ENCODE results near the gene MIR17HG. TPM values are rescaled to one million over a fixed set of nuclear protein-coding genes. Genes with fewer than 3 reads are reported as not detected.
A peak's percentile ranks its signal among the peaks of the same experiment; 100 is the strongest.

MIR17HG gene
- total and polyA plus RNA-seq, 2 donors: 0.53 to 9.0 TPM

DNA sequence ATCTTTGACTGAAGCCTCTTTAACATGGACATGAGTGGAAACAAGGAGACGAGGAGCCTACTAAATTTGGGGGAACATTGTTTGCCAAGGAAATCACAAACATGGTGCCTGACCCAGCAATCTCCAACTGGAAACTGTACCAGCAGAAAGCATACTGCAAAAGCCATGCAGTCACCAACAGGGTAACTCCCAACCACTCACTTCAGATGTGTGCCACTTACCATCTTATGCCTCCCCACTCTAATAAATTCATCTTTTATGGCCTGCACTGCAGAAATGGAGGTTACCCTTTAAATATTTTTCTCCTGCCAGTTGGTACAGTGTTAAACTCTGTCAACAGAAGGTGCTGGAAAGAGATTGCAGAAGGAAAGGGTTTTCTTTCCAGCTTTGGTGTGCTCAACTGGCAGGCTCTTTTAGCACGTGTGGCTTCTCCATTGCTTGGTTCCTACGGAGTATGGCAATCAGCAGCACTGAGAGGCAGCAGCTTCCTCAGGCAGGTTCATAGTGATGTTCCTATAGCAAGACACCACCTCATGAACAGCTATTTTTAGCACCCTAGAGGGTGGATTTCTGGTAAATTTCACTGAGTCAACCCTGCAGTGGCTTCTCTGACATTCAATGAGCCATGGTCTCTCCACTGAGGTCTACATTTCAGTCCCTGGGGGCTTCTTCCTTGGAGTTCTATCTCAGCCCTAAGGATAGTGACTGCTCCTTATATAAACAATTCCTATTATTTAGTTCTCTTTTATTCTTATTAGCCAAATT, 21.4 kb downstream of the MIR17HG start:
- Histone ChIP-seq H3K4me3 (ENCODE audit: low read depth, low read length) (no peak overlapping the region), H3K36me3 (ENCODE audit: insufficient read depth) (no peaks in the 10 kb centered on the region), H3K27ac (ENCODE audit: low read depth) (no peak overlapping the region), H3K4me1 (ENCODE audit: insufficient read depth) (no peaks in the 10 kb centered on the region)
- DNase-seq (ENCODE audit: extremely low spot score): no peak
- WGBS: 85% methylated on average over 3 of the region's 3 CpGs

GRCh38 chr13:91369441-91369831, 21.9 kb downstream of the MIR17HG start:
- Histone ChIP-seq H3K36me3 (ENCODE audit: insufficient read depth) (no peaks in the 10 kb centered on the region), H3K27ac (ENCODE audit: low read depth) (no peak overlapping the region), H3K4me3 (ENCODE audit: low read depth, low read length) (no peak overlapping the region), H3K4me1 (ENCODE audit: insufficient read depth) (no peaks in the 10 kb centered on the region)
- no peak for DNase-seq (ENCODE audit: extremely low spot score)
- whole genome bisulfite sequencing: 30% methylated on average over 3 of the region's 3 CpGs

GRCh38 chr13:91370501-91370900, 23.0 kb downstream of the MIR17HG start:
- H3K4me3 ChIP-seq (ENCODE audit: low read depth, low read length): no peak overlapping the region
- no peak for DNase-seq (ENCODE audit: extremely low spot score)
- no peaks in the 10 kb centered on the region for H3K4me1 ChIP-seq (ENCODE audit: insufficient read depth)
- no peak overlapping the region for H3K27ac ChIP-seq (ENCODE audit: low read depth)
- WGBS: 91% methylated on average over 2 of the region's 2 CpGs
- H3K36me3 ChIP-seq (ENCODE audit: insufficient read depth): no peaks in the 10 kb centered on the region

GRCh38 chr13:91372911-91373310, 25.4 kb downstream of the MIR17HG start:
- no peak for DNase-seq (ENCODE audit: extremely low spot score)
- Histone ChIP-seq H3K4me1 (ENCODE audit: insufficient read depth) (no peaks in the 10 kb centered on the region), H3K27ac (ENCODE audit: low read depth) (no peak overlapping the region), H3K4me3 (ENCODE audit: low read depth, low read length) (no peak overlapping the region), H3K36me3 (ENCODE audit: insufficient read depth) (no peaks in the 10 kb centered on the region)
- WGBS: 69% methylated on average over 3 of the region's 3 CpGs

DNA sequence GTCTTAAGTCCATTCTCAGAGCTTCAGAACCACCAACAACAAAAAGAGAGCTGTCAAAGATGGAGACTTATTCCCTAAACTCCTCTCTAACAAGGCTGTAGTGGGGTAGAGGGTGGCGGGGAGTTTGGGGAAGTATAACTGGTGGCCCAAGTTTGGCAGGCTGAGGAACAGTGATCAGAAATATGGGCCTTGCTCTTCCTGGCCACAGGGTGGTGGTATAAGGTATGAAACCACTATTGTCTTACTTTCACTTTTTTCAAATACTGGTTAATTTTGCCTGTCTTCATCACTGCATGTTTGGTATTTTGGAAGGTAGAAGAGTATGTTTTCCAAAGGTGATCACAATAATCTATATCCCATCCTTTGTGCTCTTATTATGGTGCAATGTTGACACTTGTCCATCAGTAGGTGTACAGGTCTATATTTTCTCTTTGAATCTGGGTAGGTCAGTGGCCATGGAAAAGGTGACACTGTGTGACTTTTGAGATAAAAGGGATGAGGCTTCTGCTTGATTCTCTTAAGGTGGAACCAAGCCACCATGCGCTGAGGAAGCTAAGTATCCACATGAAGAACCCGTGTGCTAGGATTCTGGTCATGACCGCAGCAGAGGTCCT, 27.7 kb downstream of the MIR17HG start:
- H3K4me1 ChIP-seq (ENCODE audit: insufficient read depth): no peaks in the 10 kb centered on the region
- no peak overlapping the region for H3K27ac ChIP-seq (ENCODE audit: low read depth)
- WGBS: 93% methylated on average over 4 of the region's 4 CpGs
- H3K36me3 ChIP-seq (ENCODE audit: insufficient read depth): no peaks in the 10 kb centered on the region
- H3K4me3 ChIP-seq (ENCODE audit: low read depth, low read length): no peak overlapping the region
- DNase-seq (ENCODE audit: extremely low spot score): no peak

GRCh38 chr13:91381371-91381770, 33.9 kb downstream of the MIR17HG start:
- Histone ChIP-seq H3K36me3 (ENCODE audit: insufficient read depth) (no peaks in the 10 kb centered on the region), H3K27ac (ENCODE audit: low read depth) (no peak overlapping the region), H3K4me3 (ENCODE audit: low read depth, low read length) (no peak overlapping the region), H3K4me1 (ENCODE audit: insufficient read depth) (no peaks in the 10 kb centered on the region)
- no peak for DNase-seq (ENCODE audit: extremely low spot score)

DNA sequence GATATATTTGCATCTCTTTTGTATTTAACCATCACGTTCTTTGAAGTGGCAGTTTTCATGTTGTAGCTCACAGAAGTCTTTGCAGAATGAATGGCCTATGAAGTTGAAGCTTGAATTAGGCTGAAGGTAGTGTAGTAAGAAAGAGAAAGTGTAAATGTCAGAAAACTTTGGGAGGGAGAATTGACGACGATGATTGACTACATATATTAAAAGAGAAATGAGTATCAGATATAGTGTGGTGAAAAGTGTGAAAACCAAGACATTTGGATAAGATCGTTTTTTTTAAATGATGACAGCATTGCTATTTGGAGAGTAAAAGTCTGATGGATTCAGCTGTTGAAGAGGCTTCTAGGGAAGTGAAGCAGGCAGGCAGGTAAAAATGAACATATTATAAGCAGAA, 36.3 kb downstream of the MIR17HG start:
- H3K4me3 ChIP-seq (ENCODE audit: low read depth, low read length): no peak overlapping the region
- no peaks in the 10 kb centered on the region for H3K36me3 ChIP-seq (ENCODE audit: insufficient read depth)
- DNase-seq (ENCODE audit: extremely low spot score): no peak
- H3K4me1 ChIP-seq (ENCODE audit: insufficient read depth): no peaks in the 10 kb centered on the region
- H3K27ac ChIP-seq (ENCODE audit: low read depth): no peak overlapping the region
- 77% methylated on average over 4 of the region's 4 CpGs for WGBS

- Histone ChIP-seq H3K27ac (ENCODE audit: low read depth) (no peak overlapping the region), H3K4me1 (ENCODE audit: insufficient read depth) (no peaks in the 10 kb centered on the region), H3K4me3 (ENCODE audit: low read depth, low read length) (no peak overlapping the region), H3K36me3 (ENCODE audit: insufficient read depth) (no peaks in the 10 kb centered on the region)
- WGBS: 66% methylated on average over 2 of the region's 2 CpGs
- no peak for DNase-seq (ENCODE audit: extremely low spot score)
Observed at GRCh38 chr13:91384896-91385295, 37.4 kb downstream of the MIR17HG start.

GRCh38 chr13:91389186-91389585, 41.7 kb downstream of the MIR17HG start:
- Histone ChIP-seq H3K4me3 (ENCODE audit: low read depth, low read length) (no peak overlapping the region), H3K36me3 (ENCODE audit: insufficient read depth) (no peaks in the 10 kb centered on the region), H3K4me1 (ENCODE audit: insufficient read depth) (no peaks in the 10 kb centered on the region), H3K27ac (ENCODE audit: low read depth) (no peak overlapping the region)
- 76% methylated on average over 2 of the region's 2 CpGs for WGBS
- no peak for DNase-seq (ENCODE audit: extremely low spot score)

- no peak for DNase-seq (ENCODE audit: extremely low spot score)
- Histone ChIP-seq H3K36me3 (ENCODE audit: insufficient read depth) (no peaks in the 10 kb centered on the region), H3K27ac (ENCODE audit: low read depth) (no peak overlapping the region), H3K4me1 (ENCODE audit: insufficient read depth) (no peaks in the 10 kb centered on the region), H3K4me3 (ENCODE audit: low read depth, low read length) (no peak overlapping the region)
- WGBS: 80% methylated on average over 1 of the region's 1 CpG
Observed at GRCh38 chr13:91397595-91397994, 50.1 kb downstream of the MIR17HG start.

GRCh38 chr13:91398413-91399188, 51.1 kb downstream of the MIR17HG start, which contains the start of gene GPC5:
TSS of gene GPC5 (plus strand) at chr13:91398621.
- DNase-seq (ENCODE audit: extremely low spot score): peak; percentile 26
- WGBS: under 1% methylated on average over 76 of the region's 76 CpGs

GRCh38 chr13:91399189-91400062, 51.9 kb downstream of the MIR17HG start:
- 26% methylated on average over 44 of the region's 44 CpGs for WGBS
- no peak for DNase-seq (ENCODE audit: extremely low spot score)
- Histone ChIP-seq H3K27ac (ENCODE audit: low read depth) (no peak overlapping the region), H3K4me1 (ENCODE audit: insufficient read depth) (no peaks in the 10 kb centered on the region), H3K4me3 (ENCODE audit: low read depth, low read length) (no peak overlapping the region), H3K36me3 (ENCODE audit: insufficient read depth) (no peaks in the 10 kb centered on the region)

More at GRCh38 chr13:91398413-91399188, 51.1 kb downstream of the MIR17HG start, which contains the start of gene GPC5:
- Histone ChIP-seq H3K36me3 (ENCODE audit: insufficient read depth) (no peaks in the 10 kb centered on the region), H3K4me3 (ENCODE audit: low read depth, low read length) (peak within 1 kb of the TSS; percentile 38), H3K27ac (ENCODE audit: low read depth) (no peak within 1 kb of the TSS), H3K4me1 (ENCODE audit: insufficient read depth) (no peaks in the 10 kb centered on the region)

GRCh38 chr13:91400063-91400399, 52.5 kb downstream of the MIR17HG start:
- DNase-seq (ENCODE audit: extremely low spot score): no peak
- Histone ChIP-seq H3K4me3 (ENCODE audit: low read depth, low read length) (no peak overlapping the region), H3K4me1 (ENCODE audit: insufficient read depth) (no peaks in the 10 kb centered on the region), H3K27ac (ENCODE audit: low read depth) (no peak overlapping the region), H3K36me3 (ENCODE audit: insufficient read depth) (no peaks in the 10 kb centered on the region)
- WGBS: 74% methylated on average over 6 of the region's 6 CpGs

All from urinary bladder (tissue), 4 donors.